Thyroid gland (tissue), 4 donors: ENCODE measurements around the gene SPAG6.

Experiments
- POLR2A ChIP-seq, 2 donors: fragments of 450-650 bp; IDR thresholded peaks; one replicate each; pipeline ENCODE4 v1.6.1; 2017; ENCODE audit warnings: antibody characterized with exemption in 2 of 2, mild to moderate bottlenecking in 2 of 2, moderate library complexity in 1 of 2
- TF ChIP-seq, protein P1 (sequence below), 6 experiments: fragments of 200-600 bp in 3 of 6; fragments of 450-650 bp in 3 of 6; sonication (generic) in 3 of 6; IDR thresholded peaks; one replicate each; pipeline ENCODE4 v1.5.1; 2016 to 2019; ENCODE audit warnings: antibody characterized with exemption in 6 of 6, mild to moderate bottlenecking in 2 of 6, inconsistent platforms in 1 of 6, moderate library complexity in 1 of 6

DNA sequence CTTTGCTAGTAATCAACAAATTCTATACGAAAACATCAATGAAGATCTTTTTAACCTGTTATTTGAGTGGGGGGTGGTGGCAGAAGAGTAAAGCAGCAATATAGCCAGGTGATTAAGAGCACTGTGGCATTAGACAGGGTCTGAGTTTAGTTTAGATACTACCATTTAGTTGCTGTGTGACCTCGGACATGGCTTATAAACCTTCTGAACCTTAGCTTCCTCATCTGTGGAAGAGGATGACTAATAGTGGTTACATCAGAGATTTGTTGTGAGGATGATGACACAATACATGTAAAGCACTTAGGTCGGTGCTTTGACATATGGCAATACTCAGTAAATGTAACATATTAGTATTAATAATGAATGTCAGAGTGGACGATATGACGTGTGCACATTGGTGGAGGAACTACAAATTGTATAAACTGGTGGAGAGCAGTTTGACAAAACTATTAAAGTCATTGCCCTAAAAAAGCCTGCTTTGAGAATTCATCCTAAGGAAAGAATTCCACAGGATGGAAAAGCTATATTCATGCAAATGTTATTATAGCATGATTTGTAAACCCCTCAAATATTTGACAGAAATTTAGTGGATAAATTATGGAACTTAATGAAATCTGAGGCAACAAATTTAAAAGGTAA is 24.3 kb downstream of the SPAG6 start:
- TF ChIP-seq, protein P1, sequence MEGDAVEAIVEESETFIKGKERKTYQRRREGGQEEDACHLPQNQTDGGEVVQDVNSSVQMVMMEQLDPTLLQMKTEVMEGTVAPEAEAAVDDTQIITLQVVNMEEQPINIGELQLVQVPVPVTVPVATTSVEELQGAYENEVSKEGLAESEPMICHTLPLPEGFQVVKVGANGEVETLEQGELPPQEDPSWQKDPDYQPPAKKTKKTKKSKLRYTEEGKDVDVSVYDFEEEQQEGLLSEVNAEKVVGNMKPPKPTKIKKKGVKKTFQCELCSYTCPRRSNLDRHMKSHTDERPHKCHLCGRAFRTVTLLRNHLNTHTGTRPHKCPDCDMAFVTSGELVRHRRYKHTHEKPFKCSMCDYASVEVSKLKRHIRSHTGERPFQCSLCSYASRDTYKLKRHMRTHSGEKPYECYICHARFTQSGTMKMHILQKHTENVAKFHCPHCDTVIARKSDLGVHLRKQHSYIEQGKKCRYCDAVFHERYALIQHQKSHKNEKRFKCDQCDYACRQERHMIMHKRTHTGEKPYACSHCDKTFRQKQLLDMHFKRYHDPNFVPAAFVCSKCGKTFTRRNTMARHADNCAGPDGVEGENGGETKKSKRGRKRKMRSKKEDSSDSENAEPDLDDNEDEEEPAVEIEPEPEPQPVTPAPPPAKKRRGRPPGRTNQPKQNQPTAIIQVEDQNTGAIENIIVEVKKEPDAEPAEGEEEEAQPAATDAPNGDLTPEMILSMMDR (IDR thresholded peaks at IDR 0.05) = no peak
- TF ChIP-seq POLR2A (IDR thresholded peaks at IDR 0.05) = no peak
